Ovary (tissue), 3 donors: ENCODE data around the gene ITSN2.

Experiments
- CTCF ChIP-seq, 3 donors: fragments of 450-650 bp in 2 of 3; fragments of 200-600 bp in 1 of 3; IDR thresholded peaks; one replicate each; pipeline versions ENCODE4 v1.5.1 to v1.8.0; 2016 to 2022; ENCODE audit warnings: antibody characterized with exemption in 3 of 3, mild to moderate bottlenecking in 1 of 3
- EP300 ChIP-seq: sonication (generic); formaldehyde crosslinking; IDR thresholded peaks from one replicate; pipeline ENCODE4 v1.6.1; 2017; ENCODE audit warnings: antibody characterized with exemption
- POLR2A ChIP-seq: fragments of 450-650 bp; IDR thresholded peaks from one replicate; pipeline ENCODE4 v1.6.1; 2017; ENCODE audit warnings: antibody characterized with exemption, mild to moderate bottlenecking, moderate library complexity
- donor health status: DM: no; HTN: no; CAD: no.

GRCh38 chr2:24247164-24247563 is 113.2 kb downstream of the ITSN2 start:
- no peak for TF ChIP-seq POLR2A
- TF ChIP-seq CTCF (IDR thresholded peaks at IDR 0.05): no peak
- TF ChIP-seq EP300: no peak
